BJ (cell line): ENCODE measurements around the gene NEDD9. TPM values are rescaled to one million over a fixed set of nuclear protein-coding genes. Genes with fewer than 3 reads are reported as not detected.

ENCODE experiments used
- CTCF ChIA-PET: fragments of 350-600 bp; formaldehyde crosslinking; extraction: SDS; loops from one replicate; lab custom pipeline; 2021; ENCODE audit warnings: antibody characterized with exemption, inconsistent platforms; lab: Yijun Ruan, JAX
- POLR2A ChIA-PET: fragments of 300-600 bp; sonication (Branson Sonifier 250); formaldehyde crosslinking; extraction: SDS; loops from one replicate; lab custom pipeline; 2021; ENCODE audit warnings: antibody characterized with exemption; lab: Charles Lee
- DNase-seq: peaks from one replicate; pipeline ENCODE4 v3.0.0-alpha.2; 2011; ENCODE audit warnings: low read depth
- H3K27me3 ChIP-seq: 2 replicates; pipeline ENCODE4 v1.6.0; 2011; ENCODE audit warnings: low read length; ENCODE audit not compliant: control insufficient read depth, insufficient read depth
- H3K36me3 ChIP-seq: 2 replicates; pipeline ENCODE4 v1.5.1; 2011; ENCODE audit warnings: low read length; ENCODE audit not compliant: control insufficient read depth, insufficient read depth
- H3K4me3 ChIP-seq: 2 replicates; pipeline ENCODE4 v1.5.1; 2011; ENCODE audit warnings: low read depth, mild to moderate bottlenecking, control low read depth, low read length
- CTCF ChIP-seq: IDR thresholded peaks from 2 replicates; pipeline ENCODE4 v1.5.1; 2011; ENCODE audit warnings: low read depth, mild to moderate bottlenecking, control low read depth, inconsistent platforms, low read length, moderate library complexity; ENCODE audit not compliant: insufficient read depth
- polyA minus RNA-seq: library from RNA; depleted of rRNA, polyadenylated mRNA; stranded (reverse); fragments of >200 nt; gene quantifications from 2 replicates; pipeline ENCODE4 v1.2.3, GENCODE V29; 2011; rRNA and poly(A)+ RNA removed
- polyA plus RNA-seq: library from polyadenylated mRNA; depleted of rRNA; stranded (reverse); fragments of >200 nt; gene quantifications from 2 replicates; pipeline ENCODE4 v1.2.3, GENCODE V29; 2011; rRNA removed

Gene NEDD9
- 21.3 and 25.6 TPM in 2 replicates for polyA plus RNA-seq
- polyA minus RNA-seq = 34.9 and 48.1 TPM in 2 replicates

GRCh38 chr6:11232193-11232769 lies at the start of gene NEDD9:
TSS of gene NEDD9 (minus strand) at chr6:11232668. CDS start at chr6:11232515, 153 bp downstream.
- no peak for TF ChIP-seq CTCF
- Histone ChIP-seq H3K27me3 (no peaks in the 10 kb centered on the region), H3K36me3 (no peaks in the 10 kb centered on the region), H3K4me3 (peak within 1 kb of the TSS; percentile 68)
- DNase-seq = peak; percentile 86
- POLR2A ChIA-PET = interaction anchor here (0.6 to 1.2 kb wide), 6 partner anchors 8 to 280 kb away, joined by 3 to 10 read pairs (median 5); no protein-coding TSS in a partner anchor
- CTCF ChIA-PET = interaction anchor here (1.2 to 3.3 kb wide), 5 partner anchors 10 to 264 kb away, joined by 3 to 22 read pairs (median 4); no protein-coding TSS in a partner anchor

GRCh38 chr6:11282245-11282644 lies 49.8 kb upstream of the NEDD9 start:
- no peak for TF ChIP-seq CTCF
- H3K4me3 ChIP-seq = no peak overlapping the region
- H3K36me3 ChIP-seq = no peaks in the 10 kb centered on the region
- H3K27me3 ChIP-seq = no peaks in the 10 kb centered on the region
- POLR2A ChIA-PET = no interaction called here
- no peak for DNase-seq
- CTCF ChIA-PET = no interaction called here

- CTCF ChIA-PET = no interaction called here
- H3K27me3 ChIP-seq = no peaks in the 10 kb centered on the region
- POLR2A ChIA-PET = no interaction called here
- no peaks in the 10 kb centered on the region for H3K36me3 ChIP-seq
- TF ChIP-seq CTCF = no peak
- H3K4me3 ChIP-seq = no peak overlapping the region
- DNase-seq = no peak
Measured at GRCh38 chr6:11280394-11280793, 47.9 kb upstream of the NEDD9 start.

GRCh38 chr6:11279284-11279689 lies 46.8 kb upstream of the NEDD9 start:
- no peak for TF ChIP-seq CTCF
- Histone ChIP-seq H3K36me3 (no peaks in the 10 kb centered on the region), H3K27me3 (no peaks in the 10 kb centered on the region), H3K4me3 (no peak overlapping the region)
- ChIA-PET POLR2A (no interaction called here), CTCF (interaction anchor here (0.6 to 1.1 kb wide), 2 partner anchors 94 to 135 kb away, joined by 3 to 4 read pairs; no protein-coding TSS in a partner anchor)
- DNase-seq = no peak

GRCh38 chr6:11278207-11278559 lies 45.7 kb upstream of the NEDD9 start:
- CTCF ChIA-PET = interaction anchor here (0.9 to 1.4 kb wide), 3 partner anchors 36 to 154 kb away, joined by 3 to 6 read pairs (median 4); no protein-coding TSS in a partner anchor
- H3K4me3 ChIP-seq = no peak overlapping the region
- POLR2A ChIA-PET = no interaction called here
- no peaks in the 10 kb centered on the region for H3K27me3 ChIP-seq
- DNase-seq = no peak
- TF ChIP-seq CTCF = no peak
- H3K36me3 ChIP-seq = no peaks in the 10 kb centered on the region
